ENCODE results near the gene NRN1L. TPM values are rescaled to one million over a fixed set of nuclear protein-coding genes. Genes with fewer than 3 reads are reported as not detected.

NRN1L gene
- total RNA-seq, 1 experiment from 2014 or later: 1.1 TPM

- in situ Hi-C loops (cut with HindIII; ENCODE audit: low pct_unique_long_range_greater_than_20kb, low sequenced_read_pairs): no loop called here
- intact Hi-C loops (cut with micrococcal nuclease; ENCODE audit: unreplicated experiment): no loop called here
- Histone ChIP-seq H3K27me3 (ENCODE audit: control insufficient read depth, insufficient read depth, low read length) (no peaks in the 10 kb centered on the region), H3K9me3 (ENCODE audit: control insufficient read depth, insufficient read depth, low read depth, low read length) (no peaks in the 10 kb centered on the region), H3K4me3 (ENCODE audit: low read depth in 2 of 2, low read length in 2 of 2) (no peak overlapping the region), H3K4me1 (ENCODE audit: control insufficient read depth, insufficient read depth, low read length) (peaks cover 13% of the 10 kb centered on the region), H3K36me3 (ENCODE audit: control insufficient read depth, insufficient read depth, low read length) (no peaks in the 10 kb centered on the region; the same call in none of the 2 replicates), H3K27ac (ENCODE audit: low read length) (no peak overlapping the region)
- ATAC-seq (no peak), DNase-seq (ENCODE audit: low read depth, low spot score) (no peak)
- CTCF ChIA-PET: interaction anchor here (0.6 kb wide), 1 partner anchor 11 kb away, joined by 11 read pairs; no protein-coding TSS in a partner anchor
- BruUV-seq (replicated peaks): no TSS peak
- no peak for TF ChIP-seq SIN3A (IDR thresholded peaks at IDR 0.05; ENCODE audit: borderline replicate concordance, insufficient read depth, low read depth, low read length)
- TF ChIP-seq TCF7L2 (IDR thresholded peaks at IDR 0.05; ENCODE audit: low read depth, low read length): no peak
- no peak for TF ChIP-seq CTCF (IDR thresholded peaks at IDR 0.05)
- TF ChIP-seq POLR2AphosphoS5 (IDR thresholded peaks at IDR 0.05; ENCODE audit: low read depth, low read length): no peak
- TF ChIP-seq REST (IDR thresholded peaks at IDR 0.05; ENCODE audit: insufficient read depth in 1 of 2, low read depth in 2 of 2, low read length in 1 of 2): no peak
- POLR2A ChIA-PET: no interaction called here
Observed at GRCh38 chr16:67860589-67861398, 23.9 kb upstream of the NRN1L start.

- ChIA-PET POLR2A (no interaction called here), CTCF (interaction anchor here (0.6 kb wide), 1 partner anchor 45 kb away, joined by 8 read pairs; no protein-coding TSS in a partner anchor)
- intact Hi-C loops (cut with micrococcal nuclease; ENCODE audit: unreplicated experiment) (no loop called here), in situ Hi-C loops (cut with HindIII; ENCODE audit: low pct_unique_long_range_greater_than_20kb, low sequenced_read_pairs) (no loop called here)
- no TSS peak for BruUV-seq (replicated peaks)
- no peak for ATAC-seq
- no peak for TF ChIP-seq REST (IDR thresholded peaks at IDR 0.05; ENCODE audit: insufficient read depth in 1 of 2, low read depth in 2 of 2, low read length in 1 of 2)
- no peak for TF ChIP-seq CTCF (IDR thresholded peaks at IDR 0.05)
- no peak for TF ChIP-seq POLR2AphosphoS5 (IDR thresholded peaks at IDR 0.05; ENCODE audit: low read depth, low read length)
- TF ChIP-seq TCF7L2 (IDR thresholded peaks at IDR 0.05; ENCODE audit: low read depth, low read length): no peak
- no peak for TF ChIP-seq SIN3A (IDR thresholded peaks at IDR 0.05; ENCODE audit: borderline replicate concordance, insufficient read depth, low read depth, low read length)
- H3K4me3 ChIP-seq (ENCODE audit: low read depth in 2 of 2, low read length in 2 of 2): no peak overlapping the region
- peaks cover 8% of the 10 kb centered on the region for H3K4me1 ChIP-seq (ENCODE audit: control insufficient read depth, insufficient read depth, low read length)
- DNase-seq (ENCODE audit: low read depth, low spot score): no peak
- H3K27ac ChIP-seq (ENCODE audit: low read length): no peak overlapping the region
- H3K27me3 ChIP-seq (ENCODE audit: control insufficient read depth, insufficient read depth, low read length): no peaks in the 10 kb centered on the region
- H3K36me3 ChIP-seq (ENCODE audit: control insufficient read depth, insufficient read depth, low read length): no peaks in the 10 kb centered on the region; the same call in none of the 2 replicates
- H3K9me3 ChIP-seq (ENCODE audit: control insufficient read depth, insufficient read depth, low read depth, low read length): no peaks in the 10 kb centered on the region
Observed at GRCh38 chr16:67861877-67862276, 22.8 kb upstream of the NRN1L start.

Measured in Panc1 (cell line).